Ascending aorta (tissue), 2 donors: Measurements from ENCODE around the gene NPNT. TPM values are rescaled to one million over a fixed set of nuclear protein-coding genes. Genes with fewer than 3 reads are reported as not detected.
"Not testable (repeated sequence)": the region's sequence is repeated elsewhere in the genome, so short reads cannot be mapped to it uniquely, and the experiment has no call there.

ENCODE experiments used
- DNase-seq, 2 donors: peaks; one replicate each; pipeline ENCODE4 v3.0.0-alpha.2; 2019; ENCODE audit warnings: low spot score in 2 of 2
- H3K27ac ChIP-seq, 2 donors: fragments of 200-600 bp; sonication (generic); one replicate each; pipeline ENCODE4 v1.5.1; 2016 to 2017; ENCODE audit warnings: mild to moderate bottlenecking in 1 of 2
- H3K27me3 ChIP-seq: fragments of 200-600 bp; sonication (generic); one replicate; pipeline ENCODE4 v1.5.1; 2017
- H3K36me3 ChIP-seq, 2 donors: fragments of 200-600 bp; sonication (generic); one replicate each; pipeline ENCODE4 v1.5.1; 2016
- H3K4me1 ChIP-seq, 2 donors: fragments of 200-600 bp; sonication (generic); one replicate each; pipeline ENCODE4 v1.5.1; 2016 to 2017; ENCODE audit warnings: mild to moderate bottlenecking in 1 of 2
- H3K4me3 ChIP-seq, 2 donors: fragments of 200-600 bp; sonication (generic); one replicate each; pipeline ENCODE4 v1.5.1; 2016 to 2017; ENCODE audit warnings: mild to moderate bottlenecking in 1 of 2
- H3K9me3 ChIP-seq, 2 donors: fragments of 200-600 bp; sonication (generic); one replicate each; pipeline ENCODE4 v1.5.1; 2016
- CTCF ChIP-seq, 3 experiments: fragments of 200-600 bp in 2 of 3; fragments of 450-650 bp in 1 of 3; sonication (generic) in 2 of 3; IDR thresholded peaks; one replicate each; pipeline ENCODE4 v1.5.1; 2016 to 2019; ENCODE audit warnings: antibody characterized with exemption in 3 of 3, mild to moderate bottlenecking in 1 of 3, moderate library complexity in 1 of 3
- intact Hi-C: fragments of 100-400 bp; cut with DNase I; formaldehyde crosslinking; loops from one replicate; pipeline ENCODE4 v1.15.1; 2023
- total RNA-seq: library from RNA; depleted of rRNA; stranded (reverse); fragments of >200 nt; gene quantifications from one replicate; pipeline ENCODE4 v1.1.0, GENCODE V29; 2016

NPNT gene
- total RNA-seq, result 43.1 TPM

GRCh38 chr4:105894660-105895582, at the start of gene NPNT:
TSS of gene NPNT (plus strand) at chr4:105895471. CDS start at chr4:105895653, 182 bp downstream.
- Histone ChIP-seq H3K4me3 (peak within 1 kb of the TSS; percentile 81 to 83), H3K9me3 (no peaks in the 10 kb centered on the region), H3K27ac (peak within 1 kb of the TSS; percentile 88 to 94), H3K27me3 (no peaks in the 10 kb centered on the region), H3K36me3 (peaks cover 0 to 4% of the 10 kb centered on the region in 2 donors), H3K4me1 (peaks cover 0 to 6% of the 10 kb centered on the region in 2 donors)
- intact Hi-C loops, result loop anchor here (5.0 to 10.0 kb wide), 6 partner anchors 53 to 750 kb away; partner anchors contain the start of genes GSTCD, INTS12 and TET2
- TF ChIP-seq CTCF (IDR thresholded peaks at IDR 0.05), result no peak
- DNase-seq, result peak in 1 of 2 donors; percentile 71

GRCh38 chr4:105845559-105845958, 49.7 kb upstream of the NPNT start:
- Histone ChIP-seq H3K4me3 (peak overlapping the region; percentile 2 to 13), H3K36me3 (no peaks in the 10 kb centered on the region), H3K9me3 (no peaks in the 10 kb centered on the region), H3K27me3 (no peaks in the 10 kb centered on the region), H3K4me1 (peaks cover 0 to 11% of the 10 kb centered on the region in 2 donors), H3K27ac (peak overlapping the region; percentile 49 to 58)
- TF ChIP-seq CTCF (IDR thresholded peaks at IDR 0.05), result no peak
- DNase-seq, result no peak
- intact Hi-C loops, result no loop called here

DNA sequence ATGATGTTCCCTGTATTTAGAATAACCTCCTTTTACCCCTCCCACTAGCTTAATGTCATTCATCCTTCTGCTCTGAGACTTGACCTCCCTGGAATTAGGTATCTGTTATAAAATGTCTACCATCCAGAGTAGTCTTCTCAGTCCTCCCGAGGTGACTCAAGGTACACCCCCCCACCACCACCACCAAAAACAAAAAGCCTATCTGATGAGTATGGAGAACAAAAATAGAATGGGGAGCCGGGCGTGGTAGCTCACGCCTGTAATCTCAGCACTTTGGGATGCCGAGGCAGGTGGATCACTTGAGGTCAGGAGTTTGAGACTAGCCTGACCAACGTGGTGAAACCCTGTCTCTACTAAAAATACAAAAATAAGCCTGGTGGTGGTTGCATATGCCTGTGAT, 46.9 kb upstream of the NPNT start:
- intact Hi-C loops, H3K4me3 ChIP-seq, H3K36me3 ChIP-seq, H3K9me3 ChIP-seq, H3K27me3 ChIP-seq, DNase-seq, H3K27ac ChIP-seq: not testable (repeated sequence)
- H3K4me1 ChIP-seq, result peaks cover 0 to 11% of the 10 kb centered on the region in 2 donors

DNA sequence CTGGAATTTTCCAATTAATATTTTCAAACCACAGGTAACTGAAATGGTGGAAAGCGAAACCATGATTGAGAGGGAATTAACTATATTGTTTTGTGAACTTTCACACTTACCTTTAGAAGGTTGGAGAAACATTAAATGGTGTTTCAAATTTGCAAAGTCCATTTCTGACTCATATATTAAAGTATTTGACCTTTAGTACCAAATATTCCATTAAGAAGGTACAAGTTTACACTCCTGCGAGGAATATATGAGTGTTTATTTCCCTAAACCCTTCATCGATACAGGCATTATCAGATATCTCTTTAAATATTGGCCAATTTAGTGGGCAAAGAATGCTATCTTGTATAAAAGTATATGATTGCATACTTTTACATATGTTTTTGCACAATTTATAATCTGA, 44.1 kb upstream of the NPNT start:
- intact Hi-C loops, result no loop called here
- H3K27ac ChIP-seq, result no peak overlapping the region
- H3K4me1 ChIP-seq, result no peaks in the 10 kb centered on the region
- no peak for DNase-seq
- H3K36me3 ChIP-seq, result no peaks in the 10 kb centered on the region
- no peaks in the 10 kb centered on the region for H3K27me3 ChIP-seq
- no peak for TF ChIP-seq CTCF (IDR thresholded peaks at IDR 0.05)
- peaks cover 0 to 11% of the 10 kb centered on the region in 2 donors for H3K9me3 ChIP-seq
- no peak overlapping the region for H3K4me3 ChIP-seq

- H3K4me1 ChIP-seq, H3K36me3 ChIP-seq, intact Hi-C loops, H3K27ac ChIP-seq, DNase-seq, H3K27me3 ChIP-seq, H3K4me3 ChIP-seq: not testable (repeated sequence)
- peaks cover 0 to 11% of the 10 kb centered on the region in 2 donors for H3K9me3 ChIP-seq
Measured at GRCh38 chr4:105852230-105852629, 43.0 kb upstream of the NPNT start.

DNA sequence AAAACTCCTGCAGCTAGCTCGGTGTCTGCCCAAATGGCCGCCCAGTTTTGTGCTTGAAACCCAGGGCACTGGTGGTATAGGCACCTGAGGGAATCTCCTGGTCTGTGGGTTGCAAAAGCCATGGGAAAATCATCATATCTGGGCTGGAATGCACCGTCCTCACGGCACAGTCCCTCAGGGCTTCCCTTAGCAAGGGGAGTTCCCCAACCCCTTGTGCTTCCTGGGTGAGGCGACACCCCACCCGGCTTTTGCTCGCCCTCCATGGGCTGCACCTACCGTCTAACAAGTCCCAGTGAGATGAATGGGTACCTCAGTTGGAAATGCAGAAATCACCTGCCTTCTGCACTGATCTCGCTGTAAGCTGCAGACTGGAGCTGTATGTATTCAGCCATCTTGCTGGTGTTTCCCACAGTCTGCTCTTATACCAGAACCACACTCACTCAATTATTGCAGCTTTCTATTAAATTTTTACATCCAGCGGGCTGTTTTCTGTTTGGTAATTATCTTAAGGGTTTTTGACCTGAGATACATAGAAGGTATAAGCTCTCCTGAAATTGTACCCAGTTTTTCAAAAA, 36.7 kb upstream of the NPNT start:
- TF ChIP-seq CTCF (IDR thresholded peaks at IDR 0.05), result no peak
- DNase-seq, result no peak
- Histone ChIP-seq H3K4me3 (no peak overlapping the region), H3K36me3 (no peaks in the 10 kb centered on the region), H3K4me1 (no peaks in the 10 kb centered on the region), H3K27ac (no peak overlapping the region), H3K27me3 (no peaks in the 10 kb centered on the region), H3K9me3 (peaks cover 0 to 22% of the 10 kb centered on the region in 2 donors)
- intact Hi-C loops, result no loop called here
